ENCODE data around the gene MED13L. TPM values are rescaled to one million over a fixed set of nuclear protein-coding genes. Genes with fewer than 3 reads are reported as not detected.

The MED13L gene
- total and polyA plus RNA-seq, 4 donors = 7.9 to 94.0 (median 37.7) TPM

GRCh38 chr12:116093915-116094314 is 183.6 kb downstream of the MED13L start:
- no peaks in the 10 kb centered on the region for H3K27me3 ChIP-seq (ENCODE audit: control insufficient read depth in 4 of 4, insufficient read depth in 4 of 4, low read length in 3 of 4)
- H3K36me3 ChIP-seq (ENCODE audit: control insufficient read depth in 4 of 4, insufficient read depth in 3 of 4, low read depth in 1 of 4, low read length in 3 of 4) = peaks cover 0 to 3% (median 1%) of the 10 kb centered on the region in 4 donors
- H3K4me3 ChIP-seq (ENCODE audit: low read depth in 1 of 3, low read length in 3 of 3) = no peak overlapping the region
- no peak overlapping the region for H3K9ac ChIP-seq (ENCODE audit: low read depth in 1 of 2, low read length in 2 of 2)
- no peaks in the 10 kb centered on the region for H3K9me3 ChIP-seq (ENCODE audit: control insufficient read depth in 4 of 4, low read length in 3 of 4)
- DNase-seq (ENCODE audit: low spot score) = no peak
- TF ChIP-seq MAX (IDR thresholded peaks at IDR 0.05) = no peak
- TF ChIP-seq JUND (IDR thresholded peaks at IDR 0.05) = no peak
- no peak for TF ChIP-seq NR2F2 (IDR thresholded peaks at IDR 0.05)
- no peak for TF ChIP-seq FOXA2 (IDR thresholded peaks at IDR 0.05)
- no peak for TF ChIP-seq EGR1 (IDR thresholded peaks at IDR 0.05; ENCODE audit: low read depth in 2 of 2)
- TF ChIP-seq FOXA1 (IDR thresholded peaks at IDR 0.05) = no peak
- TF ChIP-seq YY1 (IDR thresholded peaks at IDR 0.05) = no peak
- no peak for TF ChIP-seq ZBTB33 (IDR thresholded peaks at IDR 0.05)
- TF ChIP-seq HNF4G (IDR thresholded peaks at IDR 0.05) = no peak
- TF ChIP-seq GABPA (IDR thresholded peaks at IDR 0.05 in 1 of 2, conservative IDR thresholded peaks at IDR 0.05 in 1 of 2) = no peak
- no peak for TF ChIP-seq SP1 (IDR thresholded peaks at IDR 0.05)
- no peak for TF ChIP-seq CTCF (IDR thresholded peaks at IDR 0.05; ENCODE audit: low read depth, low read length, missing input control)
- TF ChIP-seq, protein P1, sequence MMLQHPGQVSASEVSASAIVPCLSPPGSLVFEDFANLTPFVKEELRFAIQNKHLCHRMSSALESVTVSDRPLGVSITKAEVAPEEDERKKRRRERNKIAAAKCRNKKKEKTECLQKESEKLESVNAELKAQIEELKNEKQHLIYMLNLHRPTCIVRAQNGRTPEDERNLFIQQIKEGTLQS (IDR thresholded peaks at IDR 0.05) = no peak
- no peak for TF ChIP-seq RAD21 (IDR thresholded peaks at IDR 0.05)
- no peak overlapping the region for H3K27ac ChIP-seq (ENCODE audit: low read depth in 1 of 2, low read length in 2 of 2)
- 91% methylated on average over 1 of the region's 1 CpG for WGBS
- no peaks in the 10 kb centered on the region for H3K4me1 ChIP-seq (ENCODE audit: control insufficient read depth in 4 of 4, insufficient read depth in 4 of 4, low read length in 3 of 4)

DNA sequence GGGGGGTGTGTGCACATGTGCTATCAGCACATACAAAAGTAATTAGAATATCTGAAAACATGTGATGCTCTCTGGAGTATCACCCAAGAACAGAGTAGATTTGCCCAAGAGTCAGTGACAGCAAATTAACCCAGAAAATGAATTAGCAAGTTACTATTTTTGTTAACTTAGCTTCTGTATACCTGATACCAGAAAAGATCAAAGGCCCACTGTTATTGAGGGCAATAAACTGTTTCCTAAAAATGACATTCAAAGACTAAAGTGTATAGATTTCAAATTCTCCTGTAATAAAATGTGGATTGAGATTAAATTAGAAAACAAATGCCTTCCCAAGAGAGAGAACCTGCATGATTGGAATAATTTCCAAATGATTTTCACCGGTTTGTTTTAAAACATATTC is 184.7 kb downstream of the MED13L start:
- no peak for DNase-seq (ENCODE audit: low spot score)
- WGBS = 94% methylated on average over 1 of the region's 1 CpG
- Histone ChIP-seq H3K4me1 (ENCODE audit: control insufficient read depth in 4 of 4, insufficient read depth in 4 of 4, low read length in 3 of 4) (peaks cover 0 to 7% (median 5%) of the 10 kb centered on the region in 4 donors), H3K9me3 (ENCODE audit: control insufficient read depth in 4 of 4, low read length in 3 of 4) (no peaks in the 10 kb centered on the region), H3K27ac (ENCODE audit: low read depth in 1 of 2, low read length in 2 of 2) (no peak overlapping the region), H3K36me3 (ENCODE audit: control insufficient read depth in 4 of 4, insufficient read depth in 3 of 4, low read depth in 1 of 4, low read length in 3 of 4) (peaks cover 0 to 3% (median 1%) of the 10 kb centered on the region in 4 donors), H3K9ac (ENCODE audit: low read depth in 1 of 2, low read length in 2 of 2) (no peak overlapping the region), H3K27me3 (ENCODE audit: control insufficient read depth in 4 of 4, insufficient read depth in 4 of 4, low read length in 3 of 4) (no peaks in the 10 kb centered on the region), H3K4me3 (ENCODE audit: low read depth in 1 of 3, low read length in 3 of 3) (no peak overlapping the region)
- TF ChIP-seq HNF4A (conservative IDR thresholded peaks at IDR 0.05) = no peak
- TF ChIP-seq ZBTB33 (IDR thresholded peaks at IDR 0.05) = no peak
- no peak for TF ChIP-seq FOXA1 (IDR thresholded peaks at IDR 0.05)
- no peak for TF ChIP-seq SP1 (IDR thresholded peaks at IDR 0.05)
- TF ChIP-seq CTCF (IDR thresholded peaks at IDR 0.05; ENCODE audit: low read depth, low read length, missing input control) = no peak
- TF ChIP-seq GABPA (IDR thresholded peaks at IDR 0.05 in 1 of 2, conservative IDR thresholded peaks at IDR 0.05 in 1 of 2) = no peak
- TF ChIP-seq EGR1 (IDR thresholded peaks at IDR 0.05; ENCODE audit: low read depth in 2 of 2) = no peak
- no peak for TF ChIP-seq MAX (IDR thresholded peaks at IDR 0.05)
- no peak for TF ChIP-seq YY1 (IDR thresholded peaks at IDR 0.05)
- TF ChIP-seq HNF4G (IDR thresholded peaks at IDR 0.05) = no peak
- no peak for TF ChIP-seq FOXA2 (IDR thresholded peaks at IDR 0.05)
- TF ChIP-seq RXRA (IDR thresholded peaks at IDR 0.05) = no peak
- no peak for TF ChIP-seq JUND (IDR thresholded peaks at IDR 0.05)
- TF ChIP-seq RAD21 (IDR thresholded peaks at IDR 0.05) = no peak
- no peak for TF ChIP-seq NR2F2 (IDR thresholded peaks at IDR 0.05)
- TF ChIP-seq, protein P2, sequence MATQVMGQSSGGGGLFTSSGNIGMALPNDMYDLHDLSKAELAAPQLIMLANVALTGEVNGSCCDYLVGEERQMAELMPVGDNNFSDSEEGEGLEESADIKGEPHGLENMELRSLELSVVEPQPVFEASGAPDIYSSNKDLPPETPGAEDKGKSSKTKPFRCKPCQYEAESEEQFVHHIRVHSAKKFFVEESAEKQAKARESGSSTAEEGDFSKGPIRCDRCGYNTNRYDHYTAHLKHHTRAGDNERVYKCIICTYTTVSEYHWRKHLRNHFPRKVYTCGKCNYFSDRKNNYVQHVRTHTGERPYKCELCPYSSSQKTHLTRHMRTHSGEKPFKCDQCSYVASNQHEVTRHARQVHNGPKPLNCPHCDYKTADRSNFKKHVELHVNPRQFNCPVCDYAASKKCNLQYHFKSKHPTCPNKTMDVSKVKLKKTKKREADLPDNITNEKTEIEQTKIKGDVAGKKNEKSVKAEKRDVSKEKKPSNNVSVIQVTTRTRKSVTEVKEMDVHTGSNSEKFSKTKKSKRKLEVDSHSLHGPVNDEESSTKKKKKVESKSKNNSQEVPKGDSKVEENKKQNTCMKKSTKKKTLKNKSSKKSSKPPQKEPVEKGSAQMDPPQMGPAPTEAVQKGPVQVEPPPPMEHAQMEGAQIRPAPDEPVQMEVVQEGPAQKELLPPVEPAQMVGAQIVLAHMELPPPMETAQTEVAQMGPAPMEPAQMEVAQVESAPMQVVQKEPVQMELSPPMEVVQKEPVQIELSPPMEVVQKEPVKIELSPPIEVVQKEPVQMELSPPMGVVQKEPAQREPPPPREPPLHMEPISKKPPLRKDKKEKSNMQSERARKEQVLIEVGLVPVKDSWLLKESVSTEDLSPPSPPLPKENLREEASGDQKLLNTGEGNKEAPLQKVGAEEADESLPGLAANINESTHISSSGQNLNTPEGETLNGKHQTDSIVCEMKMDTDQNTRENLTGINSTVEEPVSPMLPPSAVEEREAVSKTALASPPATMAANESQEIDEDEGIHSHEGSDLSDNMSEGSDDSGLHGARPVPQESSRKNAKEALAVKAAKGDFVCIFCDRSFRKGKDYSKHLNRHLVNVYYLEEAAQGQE (IDR thresholded peaks at IDR 0.05) = no peak
